Esophagus squamous epithelium (tissue), 5 donors: ENCODE results near the gene RPTOR. TPM values are rescaled to one million over a fixed set of nuclear protein-coding genes. Genes with fewer than 3 reads are reported as not detected.

ENCODE experiments used
- DNase-seq: peaks from one replicate; lab custom pipeline; 2025; lab: John Stamatoyannopoulos, UW
- H3K27ac ChIP-seq, 4 donors: fragments of 200-600 bp; sonication (generic); one replicate each; pipeline ENCODE4 v1.5.1; 2016 to 2019; ENCODE audit warnings: mild to moderate bottlenecking in 1 of 4
- H3K27me3 ChIP-seq, 4 donors: fragments of 200-600 bp; sonication (generic); 1 replicate in 3 of 4; 2 replicates in 1 of 4; pipeline versions ENCODE4 v1.5.1 to v1.6.0; 2017 to 2021; ENCODE audit warnings: antibody characterized with exemption in 1 of 4
- H3K36me3 ChIP-seq, 3 donors: fragments of 200-600 bp; sonication (generic); one replicate each; pipeline ENCODE4 v1.5.1; 2016 to 2019
- H3K4me1 ChIP-seq, 3 donors: fragments of 200-600 bp; sonication (generic); one replicate each; pipeline ENCODE4 v1.5.1; 2017 to 2019
- H3K4me3 ChIP-seq, 4 donors: fragments of 200-600 bp; sonication (generic); 1 replicate in 3 of 4; 2 replicates in 1 of 4; pipeline ENCODE4 v1.5.1; 2016 to 2019; ENCODE audit warnings: mild to moderate bottlenecking in 2 of 4, moderate library complexity in 1 of 4
- H3K9me3 ChIP-seq, 3 donors: fragments of 200-600 bp; sonication (generic); one replicate each; pipeline ENCODE4 v1.5.1; 2016 to 2019
- POLR2A ChIP-seq, 4 donors: fragments of 450-650 bp; IDR thresholded peaks; one replicate each; pipeline ENCODE4 v1.6.1; 2017; ENCODE audit warnings: antibody characterized with exemption in 4 of 4, mild to moderate bottlenecking in 4 of 4, moderate library complexity in 3 of 4
- WGBS, 2 donors: methylation state at CpG; one replicate each; pipeline ENCODE4 v1.1.5; 2018; 5-methylcytosine and 5-hydroxymethylcytosine counted together
- intact Hi-C: fragments of 100-400 bp; cut with DNase I; formaldehyde crosslinking; loops from one replicate; pipeline ENCODE4 v1.15.0; 2022
- total RNA-seq, 4 donors: library from RNA; depleted of rRNA; stranded (reverse); fragments of >200 nt; gene quantifications; one replicate each; pipeline ENCODE4 v1.1.0, GENCODE V29; 2016
- TF ChIP-seq, protein P1 (sequence below), 6 experiments: fragments of 450-650 bp in 4 of 6; fragments of 200-600 bp in 2 of 6; sonication (generic) in 2 of 6; IDR thresholded peaks; one replicate each; pipeline ENCODE4 v1.5.1; 2016 to 2019; ENCODE audit warnings: antibody characterized with exemption in 6 of 6, mild to moderate bottlenecking in 4 of 6, moderate library complexity in 4 of 6
- donor health status: DM: yes; HTN: yes; CAD: no.

RPTOR gene
- total RNA-seq, 4 donors from 2014 or later = 11.7 to 27.8 (median 22.8) TPM

DNA sequence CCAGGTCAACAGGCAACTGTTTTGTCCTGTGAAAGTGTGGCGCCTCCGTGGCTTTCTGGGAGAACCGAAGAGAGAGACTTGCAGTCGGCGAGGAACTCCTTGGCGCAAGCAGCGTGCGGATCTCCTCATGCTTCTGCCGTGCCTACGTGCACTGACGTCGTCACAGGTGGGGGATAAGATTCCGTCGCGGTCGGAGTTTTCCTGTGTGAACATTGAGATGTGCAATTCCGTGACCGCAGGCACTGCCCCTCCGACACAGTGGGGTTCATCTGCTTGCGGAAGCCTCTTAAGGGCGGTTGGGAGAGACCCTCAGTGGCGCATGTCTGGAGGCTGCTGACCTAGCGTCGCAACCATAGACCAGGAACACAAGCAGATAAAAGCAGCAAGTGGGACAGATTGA, 234.7 kb downstream of the RPTOR start:
- 99% methylated on average over 24 of the region's 24 CpGs; no CpG with 5 or more reads in 1 of the 2 donors for WGBS, 2 donors
- H3K4me3 ChIP-seq = no peak overlapping the region
- H3K27ac ChIP-seq = peak overlapping the region in 1 of 4 donors; percentile 42
- DNase-seq = no peak
- H3K36me3 ChIP-seq = peaks cover 0 to 36% (median 0%) of the 10 kb centered on the region in 3 donors
- H3K4me1 ChIP-seq = peaks cover 0 to 42% (median 14%) of the 10 kb centered on the region in 3 donors
- H3K27me3 ChIP-seq = no peaks in the 10 kb centered on the region
- H3K9me3 ChIP-seq = no peaks in the 10 kb centered on the region
- TF ChIP-seq POLR2A (IDR thresholded peaks at IDR 0.05) = no peak
- TF ChIP-seq, protein P1, sequence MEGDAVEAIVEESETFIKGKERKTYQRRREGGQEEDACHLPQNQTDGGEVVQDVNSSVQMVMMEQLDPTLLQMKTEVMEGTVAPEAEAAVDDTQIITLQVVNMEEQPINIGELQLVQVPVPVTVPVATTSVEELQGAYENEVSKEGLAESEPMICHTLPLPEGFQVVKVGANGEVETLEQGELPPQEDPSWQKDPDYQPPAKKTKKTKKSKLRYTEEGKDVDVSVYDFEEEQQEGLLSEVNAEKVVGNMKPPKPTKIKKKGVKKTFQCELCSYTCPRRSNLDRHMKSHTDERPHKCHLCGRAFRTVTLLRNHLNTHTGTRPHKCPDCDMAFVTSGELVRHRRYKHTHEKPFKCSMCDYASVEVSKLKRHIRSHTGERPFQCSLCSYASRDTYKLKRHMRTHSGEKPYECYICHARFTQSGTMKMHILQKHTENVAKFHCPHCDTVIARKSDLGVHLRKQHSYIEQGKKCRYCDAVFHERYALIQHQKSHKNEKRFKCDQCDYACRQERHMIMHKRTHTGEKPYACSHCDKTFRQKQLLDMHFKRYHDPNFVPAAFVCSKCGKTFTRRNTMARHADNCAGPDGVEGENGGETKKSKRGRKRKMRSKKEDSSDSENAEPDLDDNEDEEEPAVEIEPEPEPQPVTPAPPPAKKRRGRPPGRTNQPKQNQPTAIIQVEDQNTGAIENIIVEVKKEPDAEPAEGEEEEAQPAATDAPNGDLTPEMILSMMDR (IDR thresholded peaks at IDR 0.05) = no peak
- intact Hi-C loops = no loop called here

DNA sequence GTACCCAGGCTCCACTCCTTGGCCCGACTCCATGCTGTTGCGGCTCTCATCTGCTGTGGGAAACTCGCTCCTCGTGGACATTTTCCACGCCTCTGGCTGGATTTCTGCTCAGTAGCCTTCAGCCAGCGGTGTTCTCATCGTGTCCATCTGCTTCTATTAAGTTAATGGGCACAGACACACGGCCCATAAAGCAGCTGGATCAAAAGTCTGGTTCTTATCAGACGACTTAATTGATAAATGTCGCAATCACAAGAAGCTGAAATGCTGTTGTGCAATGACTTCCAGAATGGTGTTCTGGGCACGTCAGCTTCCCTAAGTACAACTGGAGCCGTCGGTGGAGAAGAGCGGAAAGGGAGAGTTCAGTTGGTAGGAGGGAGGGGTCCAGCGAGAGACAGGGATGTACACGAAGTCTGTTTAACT, 235.3 kb downstream of the RPTOR start:
- intact Hi-C loops = no loop called here
- Histone ChIP-seq H3K4me1 (peaks cover 0 to 37% (median 10%) of the 10 kb centered on the region in 3 donors), H3K27ac (peak overlapping the region in 3 of 4 donors; percentile 42 to 62 (median 50)), H3K4me3 (no peak overlapping the region), H3K9me3 (no peaks in the 10 kb centered on the region), H3K27me3 (no peaks in the 10 kb centered on the region), H3K36me3 (peaks cover 0 to 29% (median 0%) of the 10 kb centered on the region in 3 donors)
- DNase-seq = no peak
- WGBS, 2 donors = 70 to 78% methylated on average over 14 of the region's 16 CpGs
- no peak for TF ChIP-seq POLR2A (IDR thresholded peaks at IDR 0.05)
- TF ChIP-seq, protein P1 (IDR thresholded peaks at IDR 0.05) = no peak

DNA sequence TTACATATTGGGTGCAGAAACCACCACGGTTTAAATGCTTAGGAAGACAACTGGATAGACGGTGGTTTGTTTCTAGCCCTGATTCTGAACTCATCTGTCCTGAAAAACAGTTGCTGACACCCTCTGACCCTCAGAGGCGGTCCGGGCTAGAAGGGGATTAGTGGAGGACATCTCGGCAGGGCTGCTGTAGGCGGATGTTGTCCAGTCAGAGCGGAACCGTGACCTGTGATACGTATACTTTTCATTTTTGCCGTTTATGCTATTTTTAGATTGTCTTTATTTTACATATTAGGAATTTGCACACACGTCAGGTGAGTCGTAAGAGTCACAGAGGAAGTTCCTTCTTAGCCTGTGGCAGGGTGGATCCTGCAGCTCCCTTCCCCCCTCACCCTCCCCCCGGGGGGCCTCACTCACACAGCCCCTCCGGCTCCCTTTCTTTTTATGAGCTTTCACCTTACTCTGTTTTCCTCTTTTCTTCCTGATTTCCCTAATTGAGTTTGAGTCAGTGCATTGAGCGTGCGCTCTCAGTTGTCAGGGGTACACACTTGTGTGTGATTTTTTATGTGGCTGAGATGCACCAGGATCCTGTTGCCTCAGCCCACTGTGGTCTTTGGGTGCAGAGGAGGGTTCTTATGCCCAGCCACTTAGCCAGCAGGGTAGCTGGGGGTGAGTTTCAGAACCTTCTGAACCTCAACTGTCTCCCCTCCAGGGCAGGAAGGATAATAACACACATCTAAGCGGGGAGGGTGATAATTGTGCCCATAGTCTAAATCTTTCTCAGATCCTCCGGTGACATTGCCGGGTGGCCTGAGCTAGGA, 236.0 kb downstream of the RPTOR start:
- peaks cover 0 to 29% (median 0%) of the 10 kb centered on the region in 3 donors for H3K36me3 ChIP-seq
- H3K27me3 ChIP-seq = no peaks in the 10 kb centered on the region
- peaks cover 0 to 37% (median 10%) of the 10 kb centered on the region in 3 donors for H3K4me1 ChIP-seq
- intact Hi-C loops = no loop called here
- no peaks in the 10 kb centered on the region for H3K9me3 ChIP-seq
- WGBS, 2 donors = 45 to 66% methylated on average over 17 to 19 of the region's 19 CpGs
- H3K27ac ChIP-seq = peak overlapping the region in 3 of 4 donors; percentile 39 to 62 (median 50)
- DNase-seq = no peak
- TF ChIP-seq, protein P1 (IDR thresholded peaks at IDR 0.05) = no peak
- no peak for TF ChIP-seq POLR2A (IDR thresholded peaks at IDR 0.05)
- no peak overlapping the region for H3K4me3 ChIP-seq

DNA sequence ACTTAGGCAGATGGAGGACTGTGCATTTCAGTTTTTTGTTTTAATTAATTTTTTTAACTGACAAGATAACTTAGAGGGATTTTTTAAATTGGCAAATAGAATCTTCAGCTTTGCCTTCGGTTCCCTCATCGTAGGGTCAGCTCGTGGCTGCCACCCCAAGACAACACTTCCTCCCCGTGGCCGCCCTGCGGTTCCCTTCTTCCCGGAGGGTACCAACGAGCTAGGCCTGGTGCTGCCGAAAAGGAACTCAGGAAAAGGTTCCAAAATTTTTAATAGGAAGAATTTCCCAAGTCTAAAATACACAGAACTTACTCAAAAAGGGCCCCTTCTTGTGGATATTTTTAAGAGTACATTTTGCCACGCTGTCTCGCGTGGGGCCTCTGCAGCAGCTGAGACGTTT, 236.6 kb downstream of the RPTOR start:
- intact Hi-C loops = no loop called here
- no peaks in the 10 kb centered on the region for H3K27me3 ChIP-seq
- peaks cover 0 to 37% (median 10%) of the 10 kb centered on the region in 3 donors for H3K4me1 ChIP-seq
- 56 to 76% methylated on average over 10 to 13 of the region's 13 CpGs for WGBS, 2 donors
- no peak for TF ChIP-seq POLR2A (IDR thresholded peaks at IDR 0.05)
- TF ChIP-seq, protein P1 (IDR thresholded peaks at IDR 0.05) = no peak
- no peak for DNase-seq
- no peak overlapping the region for H3K4me3 ChIP-seq
- H3K36me3 ChIP-seq = peaks cover 0 to 28% (median 0%) of the 10 kb centered on the region in 3 donors
- peak overlapping the region in 3 of 4 donors; percentile 39 to 62 (median 50) for H3K27ac ChIP-seq
- H3K9me3 ChIP-seq = no peaks in the 10 kb centered on the region

DNA sequence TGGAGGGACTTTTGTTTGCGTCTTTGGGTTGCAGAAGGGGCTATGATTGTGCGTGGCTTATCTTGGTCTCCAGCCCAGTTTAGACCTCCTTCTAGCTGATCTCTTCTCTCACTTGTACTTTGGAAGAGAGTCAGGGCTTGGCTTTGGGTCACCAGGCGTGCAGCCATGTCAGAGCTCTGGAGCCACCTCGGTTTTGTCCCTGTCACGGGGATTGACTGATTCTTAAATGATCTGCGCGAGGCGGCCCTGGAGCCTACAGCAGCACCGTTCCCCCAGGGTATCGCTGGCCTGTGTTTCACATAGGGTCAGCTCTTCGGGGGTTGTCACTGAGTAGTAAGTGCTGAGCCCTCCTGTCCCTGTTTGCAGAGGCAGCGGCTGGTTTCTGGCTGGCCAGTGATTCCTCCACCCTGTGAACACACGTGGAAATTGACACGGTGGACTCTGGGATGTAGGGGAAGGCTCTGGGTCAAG, 237.2 kb downstream of the RPTOR start:
- TF ChIP-seq, protein P1 (IDR thresholded peaks at IDR 0.05) = no peak
- TF ChIP-seq POLR2A (IDR thresholded peaks at IDR 0.05) = no peak
- intact Hi-C loops = no loop called here
- DNase-seq = no peak
- peak overlapping the region in 2 of 4 donors; percentile 62 to 68 for H3K27ac ChIP-seq
- H3K36me3 ChIP-seq = peaks cover 0 to 22% (median 0%) of the 10 kb centered on the region in 3 donors
- no peak overlapping the region for H3K4me3 ChIP-seq
- H3K27me3 ChIP-seq = no peaks in the 10 kb centered on the region
- 91 to 92% methylated on average over 4 to 9 of the region's 14 CpGs for WGBS, 2 donors
- no peaks in the 10 kb centered on the region for H3K9me3 ChIP-seq
- peaks cover 0 to 37% (median 10%) of the 10 kb centered on the region in 3 donors for H3K4me1 ChIP-seq
